ENCODE data around the gene MPZL1. TPM values are rescaled to one million over a fixed set of nuclear protein-coding genes. Genes with fewer than 3 reads are reported as not detected.

MPZL1 gene
- total and polyA plus RNA-seq, 12 donors: 12.8 to 52.5 (median 24.6) TPM

DNA sequence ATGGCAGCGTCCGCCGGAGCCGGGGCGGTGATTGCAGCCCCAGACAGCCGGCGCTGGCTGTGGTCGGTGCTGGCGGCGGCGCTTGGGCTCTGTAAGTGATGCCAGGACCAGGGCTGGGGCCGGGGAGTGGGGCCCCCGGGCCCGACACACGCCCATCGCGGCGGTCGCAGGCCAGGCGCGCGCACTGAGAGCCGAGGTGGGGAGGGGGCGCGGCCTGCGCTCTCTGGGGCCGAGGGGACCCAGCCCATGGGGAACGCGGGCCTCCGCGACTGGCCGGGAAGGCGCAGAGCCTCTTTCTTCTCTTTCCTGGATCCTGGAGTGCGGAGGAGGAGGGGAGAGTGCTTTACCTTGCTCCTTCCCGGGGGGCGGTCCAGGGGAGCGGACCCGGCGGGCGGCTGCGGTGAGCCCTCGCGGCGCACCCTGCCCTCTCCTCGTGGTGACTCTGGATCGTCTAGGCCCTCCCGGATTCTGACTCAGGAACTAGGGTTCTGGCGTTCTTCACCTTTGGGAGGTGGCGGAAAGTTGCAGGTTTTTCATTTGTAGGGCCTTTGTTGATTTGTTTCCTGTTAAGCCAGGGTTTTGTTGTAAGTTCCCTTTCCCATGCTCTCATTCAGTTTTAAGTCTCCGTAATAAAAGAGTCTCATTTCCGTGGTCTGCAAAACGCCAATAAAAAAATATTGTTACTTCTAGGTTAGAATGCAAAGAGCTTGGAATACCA lies 529 bp downstream of the MPZL1 start:
- 1% methylated on average over 50 to 52 of the region's 52 CpGs for WGBS, 2 donors
- H3K4me3 ChIP-seq: peak overlapping the region; percentile 65 to 99 (median 94)
- no peaks in the 10 kb centered on the region for H3K27me3 ChIP-seq
- peak overlapping the region; percentile 51 to 94 (median 88) for H3K27ac ChIP-seq
- peak in 1 of 2 donors; percentile 34 for DNase-seq
- H3K4me1 ChIP-seq: peaks cover 4 to 56% (median 39%) of the 10 kb centered on the region in 9 donors
- no peaks in the 10 kb centered on the region for H3K9me3 ChIP-seq
- ATAC-seq: peak; percentile 29 to 79 (median 50)
- TF ChIP-seq, protein P1, sequence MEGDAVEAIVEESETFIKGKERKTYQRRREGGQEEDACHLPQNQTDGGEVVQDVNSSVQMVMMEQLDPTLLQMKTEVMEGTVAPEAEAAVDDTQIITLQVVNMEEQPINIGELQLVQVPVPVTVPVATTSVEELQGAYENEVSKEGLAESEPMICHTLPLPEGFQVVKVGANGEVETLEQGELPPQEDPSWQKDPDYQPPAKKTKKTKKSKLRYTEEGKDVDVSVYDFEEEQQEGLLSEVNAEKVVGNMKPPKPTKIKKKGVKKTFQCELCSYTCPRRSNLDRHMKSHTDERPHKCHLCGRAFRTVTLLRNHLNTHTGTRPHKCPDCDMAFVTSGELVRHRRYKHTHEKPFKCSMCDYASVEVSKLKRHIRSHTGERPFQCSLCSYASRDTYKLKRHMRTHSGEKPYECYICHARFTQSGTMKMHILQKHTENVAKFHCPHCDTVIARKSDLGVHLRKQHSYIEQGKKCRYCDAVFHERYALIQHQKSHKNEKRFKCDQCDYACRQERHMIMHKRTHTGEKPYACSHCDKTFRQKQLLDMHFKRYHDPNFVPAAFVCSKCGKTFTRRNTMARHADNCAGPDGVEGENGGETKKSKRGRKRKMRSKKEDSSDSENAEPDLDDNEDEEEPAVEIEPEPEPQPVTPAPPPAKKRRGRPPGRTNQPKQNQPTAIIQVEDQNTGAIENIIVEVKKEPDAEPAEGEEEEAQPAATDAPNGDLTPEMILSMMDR (IDR thresholded peaks at IDR 0.05): no peak
- H3K36me3 ChIP-seq: no peaks in the 10 kb centered on the region
- intact Hi-C loops (cut with DNase I): loop anchor here in 8 of 10 donors (5.0 to 10.0 kb wide), 5 partner anchors 80 to 362 kb away; partner anchors contain the start of genes DCAF6 (in 2 of the 8) and MPC2 (in 2 of the 8)

DNA sequence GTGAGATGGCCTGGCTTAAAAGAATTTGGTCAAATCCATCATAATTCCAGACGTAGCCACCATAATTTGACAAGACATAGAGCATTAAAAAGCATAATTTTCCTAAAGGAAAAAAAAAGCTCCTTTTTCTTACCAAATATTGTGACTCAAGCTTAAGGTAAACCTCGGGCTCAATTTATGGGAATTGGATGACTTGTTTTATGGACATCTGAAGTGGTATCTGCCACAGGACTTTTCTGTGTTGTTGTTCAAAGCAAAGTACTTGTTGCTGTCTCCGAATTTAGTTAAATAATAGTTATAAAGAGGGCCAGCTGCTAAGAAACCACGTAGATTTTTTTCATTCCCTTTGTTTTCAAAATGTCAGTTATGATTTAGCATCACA lies 1.1 kb downstream of the MPZL1 start:
- peak overlapping the region in 9 of 10 donors; percentile 65 to 99 (median 95) for H3K4me3 ChIP-seq
- peak overlapping the region in 7 of 10 donors; percentile 84 to 94 (median 90) for H3K27ac ChIP-seq
- peaks cover 4 to 61% (median 39%) of the 10 kb centered on the region in 9 donors for H3K4me1 ChIP-seq
- 27 to 38% methylated on average over 4 of the region's 4 CpGs for WGBS, 2 donors
- intact Hi-C loops (cut with DNase I): loop anchor here in 8 of 10 donors (5.0 to 10.0 kb wide), 5 partner anchors 79 to 362 kb away; partner anchors contain the start of genes DCAF6 (in 2 of the 8) and MPC2 (in 2 of the 8)
- no peaks in the 10 kb centered on the region for H3K9me3 ChIP-seq
- no peaks in the 10 kb centered on the region for H3K36me3 ChIP-seq
- DNase-seq (no peak), ATAC-seq (no peak)
- TF ChIP-seq, protein P1 (IDR thresholded peaks at IDR 0.05): no peak
- no peaks in the 10 kb centered on the region for H3K27me3 ChIP-seq

DNA sequence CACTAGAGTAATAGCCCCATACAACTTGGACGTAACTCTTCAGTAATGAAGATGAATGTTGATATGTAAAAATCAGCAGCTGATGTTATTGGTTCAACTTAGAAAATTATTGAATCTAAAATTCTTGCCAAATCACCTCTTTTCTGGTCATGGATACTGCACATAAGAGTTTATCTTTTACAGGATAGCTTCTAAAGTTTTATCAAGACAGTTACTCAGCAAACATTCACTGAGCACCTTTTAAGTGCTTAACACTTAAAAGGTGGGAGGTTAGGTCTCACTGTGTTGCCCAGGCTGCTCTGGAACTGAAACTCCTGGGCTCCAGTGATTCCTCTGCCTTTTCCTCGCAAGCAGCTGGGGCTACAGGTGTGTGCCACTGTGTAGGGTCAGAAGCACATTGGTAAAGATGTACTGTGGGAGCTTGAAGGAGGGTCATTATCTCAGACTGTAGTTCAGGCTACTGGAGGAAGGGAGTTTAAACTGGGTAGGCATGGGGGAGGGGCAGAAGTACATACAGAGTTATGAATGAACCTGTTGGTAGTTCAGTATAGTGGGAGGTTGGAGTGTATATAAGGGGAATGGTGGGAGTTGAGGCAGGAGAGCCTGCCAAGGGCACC lies 2.0 kb downstream of the MPZL1 start:
- no peaks in the 10 kb centered on the region for H3K9me3 ChIP-seq
- 81 to 95% methylated on average over 2 of the region's 2 CpGs for WGBS, 2 donors
- DNase-seq (no peak), ATAC-seq (no peak)
- TF ChIP-seq, protein P1 (IDR thresholded peaks at IDR 0.05): no peak
- peak overlapping the region in 1 of 10 donors; percentile 92 for H3K27ac ChIP-seq
- H3K4me3 ChIP-seq: peak overlapping the region in 6 of 10 donors; percentile 79 to 99 (median 96)
- H3K27me3 ChIP-seq: no peaks in the 10 kb centered on the region
- no peaks in the 10 kb centered on the region for H3K36me3 ChIP-seq
- H3K4me1 ChIP-seq: peaks cover 4 to 63% (median 41%) of the 10 kb centered on the region in 9 donors
- intact Hi-C loops (cut with DNase I): loop anchor here in 8 of 10 donors (5.0 to 10.0 kb wide), 5 partner anchors 78 to 361 kb away; partner anchors contain the start of genes DCAF6 (in 2 of the 8) and MPC2 (in 2 of the 8)

DNA sequence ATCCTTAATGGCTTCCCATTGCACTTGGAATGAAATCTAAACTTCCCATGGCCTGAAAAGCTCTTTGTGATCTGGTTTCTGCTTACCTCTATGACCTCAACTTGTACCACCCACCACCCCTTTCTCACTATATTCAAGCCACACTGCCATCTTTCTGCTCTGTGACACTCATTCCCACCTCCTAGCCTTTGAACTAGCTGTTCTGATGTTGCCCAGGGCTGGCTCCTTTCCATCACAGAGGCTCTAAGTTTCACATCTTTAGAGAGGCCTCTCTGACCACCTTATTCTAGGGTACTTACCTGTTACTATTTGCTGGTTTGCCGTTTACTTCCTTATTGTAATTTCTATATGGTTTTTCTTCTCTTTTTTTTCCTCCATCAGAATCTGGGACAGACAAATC lies 4.2 kb downstream of the MPZL1 start:
- intact Hi-C loops (cut with DNase I): loop anchor here in 2 of 10 donors (10.0 kb wide), 1 partner anchor 359 kb away; no protein-coding TSS in a partner anchor
- 59 to 67% methylated on average over 1 of the region's 1 CpG for WGBS, 2 donors
- TF ChIP-seq, protein P1 (IDR thresholded peaks at IDR 0.05): no peak
- H3K9me3 ChIP-seq: no peaks in the 10 kb centered on the region
- no peak for DNase-seq
- peaks cover 0 to 9% (median 4%) of the 10 kb centered on the region in 9 donors for H3K36me3 ChIP-seq
- peaks cover 4 to 57% (median 39%) of the 10 kb centered on the region in 9 donors for H3K4me1 ChIP-seq
- no peak overlapping the region for H3K27ac ChIP-seq
- ATAC-seq: no peak
- H3K27me3 ChIP-seq: no peaks in the 10 kb centered on the region
- H3K4me3 ChIP-seq: no peak overlapping the region
